Measurements from ENCODE around the gene GPD1L.
"Not testable (repeated sequence)": the region's sequence is repeated elsewhere in the genome, so short reads cannot be mapped to it uniquely, and the experiment has no call there.

- not testable (repeated sequence) for TF ChIP-seq CTCF (IDR thresholded peaks at IDR 0.05 in 4 of 5, conservative IDR thresholded peaks at IDR 0.05 in 1 of 5); POLR2A (IDR thresholded peaks at IDR 0.05)
Observed at GRCh38 chr3:32058465-32058864, 48.0 kb upstream of the GPD1L start.

Measured in gastrocnemius medialis (tissue), 4 donors.